Limb (tissue), 2 donors: Measurements from ENCODE around the gene CHEK1.
"Not testable (repeated sequence)": the region's sequence is repeated elsewhere in the genome, so short reads cannot be mapped to it uniquely, and the experiment has no call there.

ENCODE experiments used
- DNase-seq, 2 donors: peaks; one replicate each; pipeline ENCODE4 v3.0.0-alpha.2; 2016; ENCODE audit errors: extremely low spot score in 2 of 2

The CHEK1 gene

DNA sequence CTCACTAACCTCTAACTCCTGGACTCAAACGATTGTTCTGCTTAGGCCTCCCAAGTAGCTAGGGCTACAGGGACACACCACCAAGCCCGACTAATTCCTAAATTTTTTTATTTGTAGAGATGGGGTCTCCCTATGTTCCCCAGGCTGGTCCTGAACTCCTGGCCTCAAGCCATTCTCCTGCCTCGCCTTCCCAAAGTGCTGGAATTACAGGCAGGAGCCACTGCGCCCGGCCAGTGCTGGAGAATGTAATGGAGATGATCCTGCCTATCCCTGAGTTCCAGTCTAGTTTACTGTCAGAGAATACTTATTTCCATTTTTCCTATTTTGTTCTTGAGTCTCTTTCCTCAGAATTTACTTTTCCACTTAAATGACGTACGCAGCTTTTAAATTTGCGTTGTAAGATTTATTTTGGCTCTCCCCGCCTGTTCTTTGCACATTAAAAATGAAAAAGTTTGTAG, at the start of gene CHEK1:
TSS of gene CHEK1 (plus strand) at position 408 of the 458 bp plus-strand sequence. CDS start 1,606 bp downstream, outside the sequence.
- DNase-seq = no peak

- DNase-seq = not testable (repeated sequence)
Measured at GRCh38 chr11:125577181-125577580, 47.8 kb upstream of the CHEK1 start.

DNA sequence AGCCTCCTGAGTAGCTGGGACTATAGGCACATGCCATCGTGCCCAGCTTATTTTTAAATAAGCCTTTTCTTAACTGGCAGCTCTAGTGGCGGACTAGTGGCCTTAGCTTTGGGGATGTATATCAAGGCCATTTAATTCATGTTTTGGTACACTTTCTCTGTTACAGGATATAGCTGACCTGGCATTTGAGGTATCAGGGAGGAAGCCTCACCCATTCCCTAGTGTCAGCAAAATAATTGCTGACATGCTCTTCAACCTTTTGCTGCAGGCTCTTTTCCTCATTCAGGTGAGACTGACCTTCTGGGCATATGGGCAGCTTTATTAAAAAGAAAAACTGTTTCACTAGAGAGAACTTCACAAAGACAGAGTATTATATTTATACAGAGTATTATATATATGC, 46.2 kb upstream of the CHEK1 start:
- no peak for DNase-seq

DNA sequence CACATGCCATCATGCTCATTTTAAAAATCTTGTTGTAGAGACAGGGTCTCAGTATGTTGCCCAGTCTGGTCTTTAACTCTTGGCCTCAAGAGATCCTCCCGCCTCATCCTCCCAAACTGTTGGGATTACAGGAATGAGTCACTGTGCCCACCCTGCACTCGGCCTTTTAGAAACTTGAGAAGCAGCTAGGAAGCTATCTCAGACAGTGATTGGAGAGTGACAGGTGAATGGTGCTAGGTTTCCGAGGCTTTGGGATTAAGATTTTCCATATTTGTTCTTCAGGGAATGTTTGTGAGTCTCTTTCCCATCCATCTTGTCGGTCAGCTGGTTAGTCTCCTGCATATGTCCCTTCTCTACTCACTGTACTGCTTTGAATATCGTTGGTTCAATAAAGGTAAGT, 45.2 kb upstream of the CHEK1 start:
- no peak for DNase-seq

- DNase-seq = no peak
Measured at GRCh38 chr11:125583496-125583895, 41.5 kb upstream of the CHEK1 start.

DNA sequence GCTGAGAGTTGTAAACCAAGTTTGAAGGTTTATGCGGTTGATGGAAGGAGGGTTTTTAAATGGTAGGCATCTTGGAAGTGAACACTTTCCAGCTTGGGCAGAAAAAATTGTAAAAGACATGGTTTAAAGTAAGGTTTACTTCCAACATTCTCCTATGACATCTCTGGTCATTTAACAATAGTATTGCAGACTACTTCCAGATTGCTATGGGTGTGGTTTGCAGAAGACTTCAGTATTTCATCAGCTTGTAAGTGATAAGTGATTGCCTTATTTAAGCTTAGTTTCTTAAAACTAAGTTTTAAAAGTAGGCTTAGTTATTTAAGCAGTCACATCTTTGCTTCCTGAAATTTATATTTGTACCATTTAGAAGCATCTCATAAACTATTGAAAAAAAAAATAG, 39.5 kb upstream of the CHEK1 start:
- no peak for DNase-seq

DNA sequence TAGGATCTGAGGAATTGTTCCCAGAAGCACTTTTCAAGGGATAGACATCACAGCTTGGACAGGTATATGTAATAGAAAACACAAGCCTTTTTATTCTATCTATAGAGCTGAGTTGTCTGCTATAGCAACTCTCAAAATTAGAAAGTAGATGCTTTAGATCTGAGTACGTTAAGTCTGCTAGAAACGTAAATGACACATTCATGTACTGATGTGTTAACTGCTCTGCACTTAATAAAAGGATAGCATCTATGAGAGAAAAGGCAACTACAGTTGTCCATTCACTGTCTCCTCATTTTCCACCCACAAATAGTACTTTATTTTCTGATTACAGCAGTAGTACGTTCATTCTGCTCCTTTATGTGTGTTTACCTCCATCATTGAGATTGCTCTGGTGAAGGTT, 38.3 kb upstream of the CHEK1 start:
- no peak for DNase-seq

DNA sequence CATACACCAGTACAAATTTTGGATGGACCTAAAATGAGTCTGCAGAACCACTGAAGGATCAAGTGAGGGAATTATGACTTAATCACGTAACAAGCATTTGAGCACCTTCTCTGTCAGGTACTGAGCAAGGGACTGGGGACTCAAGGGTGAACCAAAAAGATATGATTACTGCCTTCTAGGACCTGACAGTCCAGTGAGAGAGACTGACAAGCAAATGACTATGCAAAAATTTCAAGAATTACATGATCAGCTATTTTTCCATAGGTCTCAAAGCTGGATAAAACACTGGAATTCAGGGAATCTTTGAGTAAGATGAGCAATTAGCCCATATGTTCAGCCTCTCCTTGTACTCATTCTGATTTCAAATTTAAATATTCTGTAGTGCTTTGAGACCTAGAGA, 37.5 kb upstream of the CHEK1 start:
- DNase-seq = no peak

DNA sequence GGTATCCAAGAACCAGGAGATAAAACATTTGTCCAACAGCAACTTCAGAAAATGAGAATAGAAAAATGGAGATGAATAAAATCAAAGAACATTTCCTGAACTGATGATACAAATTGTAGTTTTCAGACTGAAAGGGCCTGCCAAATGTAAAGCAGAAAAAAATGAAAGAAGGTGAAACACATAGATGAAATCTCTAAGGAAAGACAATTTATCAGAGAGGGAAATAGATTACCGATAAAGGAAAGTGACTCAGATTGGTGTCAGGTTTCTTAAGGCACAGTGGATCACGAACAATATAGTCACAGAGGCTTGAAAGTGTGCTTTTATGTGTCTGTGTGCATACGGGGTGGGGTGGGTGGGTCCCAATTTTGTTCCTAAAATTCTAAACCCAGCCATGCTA, 36.5 kb upstream of the CHEK1 start:
- no peak for DNase-seq

DNA sequence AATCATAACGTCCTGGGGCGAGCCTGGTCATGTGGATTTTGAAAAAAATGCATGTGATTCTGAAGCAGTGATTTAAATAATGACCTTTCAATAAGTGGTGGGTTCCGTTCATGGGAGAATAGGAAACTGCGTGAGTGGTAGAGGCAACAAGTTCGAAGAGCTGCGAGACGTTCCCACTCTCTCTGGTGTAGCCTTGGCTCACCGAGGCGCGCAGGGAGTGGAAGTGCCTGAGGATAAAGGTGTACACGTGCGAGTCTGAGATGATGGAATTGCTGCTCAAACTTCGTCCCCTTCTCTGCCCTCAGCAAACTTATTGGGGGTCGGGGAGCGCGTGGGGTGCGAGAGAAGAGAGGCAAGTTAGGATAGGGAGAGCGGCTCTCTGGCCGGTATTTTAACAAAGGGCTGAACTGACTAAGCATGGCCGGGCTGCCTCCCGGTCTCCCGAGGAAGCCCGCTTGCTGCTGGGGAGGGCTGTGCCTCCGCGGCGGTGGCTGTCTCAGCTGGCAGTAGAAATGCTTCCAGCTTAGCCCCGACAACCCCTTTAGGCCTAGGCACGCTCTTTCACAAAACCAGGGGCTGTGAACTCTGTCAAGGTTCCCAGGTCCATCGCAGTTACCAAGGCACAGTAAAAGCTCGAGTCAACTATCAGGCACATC, 33.2 kb upstream of the CHEK1 start:
- DNase-seq = peak; percentile 49 to 74

DNA sequence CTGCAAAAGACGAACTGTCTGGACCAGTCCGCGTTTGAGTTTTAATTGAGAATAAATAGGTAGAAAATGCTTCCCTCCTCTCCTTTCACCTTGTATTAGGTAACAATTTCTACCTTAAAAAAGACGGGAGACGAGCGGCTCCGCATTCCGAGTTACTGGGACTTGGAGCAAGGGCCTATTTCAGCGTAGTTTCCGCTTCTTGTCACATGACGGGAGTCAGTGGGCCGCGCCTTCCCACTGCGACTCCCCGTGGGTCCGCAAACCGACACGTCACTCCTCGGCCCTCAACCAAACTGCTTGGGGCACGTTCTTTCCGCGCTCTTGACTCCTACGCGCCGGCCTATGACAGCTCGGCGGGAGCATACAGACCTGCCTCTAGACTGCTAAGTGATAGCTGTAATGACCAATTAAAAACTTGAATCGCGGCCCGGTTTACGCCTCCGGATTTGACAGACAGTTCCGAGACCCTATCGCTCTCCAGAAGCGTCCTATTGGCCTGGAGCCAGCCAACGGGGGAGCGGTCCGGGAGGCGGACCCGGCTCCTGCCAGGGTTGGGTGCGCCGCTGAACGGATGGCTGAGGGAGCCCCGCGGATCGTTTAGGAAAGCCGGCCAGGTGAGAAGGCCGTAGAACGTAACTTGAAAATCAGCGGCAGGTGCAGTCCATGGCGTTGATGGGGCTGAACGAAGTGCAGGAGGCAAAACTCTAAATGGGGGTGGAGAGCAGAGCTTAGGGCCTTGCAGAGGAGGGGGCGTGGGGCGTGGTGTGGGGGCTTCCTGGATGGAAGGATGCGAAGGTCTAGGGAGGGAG, 32.5 kb upstream of the CHEK1 start, which contains the start of gene STT3A:
TSS of gene STT3A (plus strand) at position 548 of the 809 bp plus-strand sequence. CDS start 3,064 bp downstream, outside the sequence.
- DNase-seq = peak; percentile 99

DNA sequence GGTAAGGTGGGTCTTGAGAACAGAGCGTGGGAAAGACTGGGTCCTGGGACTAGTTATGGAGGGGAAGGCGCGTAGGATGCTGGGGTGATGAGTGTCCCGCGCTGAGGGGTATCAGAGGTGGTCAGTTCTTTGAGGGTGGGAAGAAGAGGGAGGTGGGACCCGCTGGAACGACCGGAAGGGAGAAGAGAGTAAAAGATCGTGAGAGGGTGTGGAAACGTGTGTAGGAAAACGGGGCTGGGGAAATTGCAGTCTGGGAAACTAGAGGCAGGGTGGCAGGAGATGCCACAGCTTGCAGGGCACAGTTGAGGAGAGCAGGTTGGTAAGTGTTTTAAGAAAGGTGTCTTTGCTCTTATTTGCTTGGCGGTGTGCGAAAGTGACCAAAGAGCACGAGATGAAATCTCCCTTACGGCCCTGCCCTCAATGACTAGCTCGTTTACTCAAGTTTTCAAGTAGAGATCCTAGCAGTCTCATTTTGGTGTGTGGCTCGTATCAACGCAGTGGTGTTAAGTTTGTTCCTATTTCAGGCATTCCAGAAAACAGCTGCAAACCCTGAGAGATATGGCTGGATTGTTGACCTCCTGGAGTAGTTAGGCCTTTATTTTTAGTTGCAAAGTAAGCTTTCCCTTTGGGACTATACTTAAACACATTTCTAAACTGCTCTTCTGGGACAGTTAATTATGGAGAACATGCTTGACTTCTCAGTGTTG, 31.7 kb upstream of the CHEK1 start:
- DNase-seq = peak in 1 of 2 donors; percentile 29

DNA sequence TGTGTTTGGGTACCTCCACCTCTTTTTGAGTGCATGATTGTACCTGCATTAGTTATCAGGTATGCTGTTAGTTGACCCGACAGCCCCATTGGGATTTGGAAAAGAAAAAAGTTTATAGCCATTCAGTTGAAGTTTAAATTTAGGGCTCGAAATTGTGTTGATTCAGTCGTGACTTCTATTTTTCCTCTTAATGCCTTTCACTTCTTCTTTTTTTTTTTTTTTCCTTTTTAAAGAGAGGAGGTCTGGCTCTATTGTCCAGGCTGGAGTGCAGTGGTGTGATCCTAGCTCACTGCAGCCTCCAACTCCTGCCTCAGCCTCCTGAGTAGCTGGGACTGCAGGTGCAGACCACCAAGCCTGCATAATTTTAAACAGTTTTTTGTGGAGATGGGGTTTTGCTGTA, 30.0 kb upstream of the CHEK1 start:
- no peak for DNase-seq

GRCh38 chr11:125600663-125601062, 24.3 kb upstream of the CHEK1 start:
- DNase-seq = no peak

- DNase-seq = no peak
Measured at GRCh38 chr11:125603207-125603606, 21.8 kb upstream of the CHEK1 start.

GRCh38 chr11:125605417-125605816, 19.5 kb upstream of the CHEK1 start:
- DNase-seq = no peak

- DNase-seq = no peak
Measured at GRCh38 chr11:125609545-125609944, 15.4 kb upstream of the CHEK1 start.

DNA sequence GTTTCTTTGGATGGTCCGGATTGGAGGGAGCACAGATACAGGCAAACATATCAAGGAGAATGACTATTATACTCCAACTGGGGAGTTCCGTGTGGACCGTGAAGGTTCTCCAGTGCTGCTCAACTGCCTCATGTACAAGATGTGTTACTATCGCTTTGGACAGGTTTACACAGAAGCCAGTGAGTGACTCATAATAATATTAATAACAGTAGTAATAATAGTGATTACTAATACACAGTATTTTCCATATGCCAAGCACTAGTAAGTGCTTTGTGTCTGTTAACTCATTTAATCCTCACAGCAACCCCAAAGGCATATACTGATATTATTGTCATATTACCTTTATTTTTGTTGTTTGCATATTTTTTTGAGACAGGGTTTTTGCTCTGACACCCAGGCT, 6.6 kb upstream of the CHEK1 start:
- no peak for DNase-seq

DNA sequence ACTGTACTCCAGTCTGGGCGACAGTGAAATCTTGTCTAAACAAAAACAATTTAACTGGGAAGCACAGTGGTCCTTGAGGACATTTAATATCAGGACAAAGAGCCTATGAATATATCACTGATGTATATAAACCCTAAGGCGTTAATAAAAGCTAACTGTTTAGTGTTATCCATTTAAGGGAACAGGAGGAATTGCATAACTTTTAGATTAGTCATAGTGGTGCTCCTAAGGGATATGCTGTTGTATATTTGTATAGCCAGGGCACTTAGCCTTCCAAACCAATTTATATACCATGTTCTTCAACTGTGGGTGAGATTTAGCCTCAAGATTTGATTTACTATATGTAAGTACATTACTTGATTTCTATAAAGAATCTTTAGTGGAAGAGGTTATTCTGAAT, 3.0 kb upstream of the CHEK1 start:
- no peak for DNase-seq

DNA sequence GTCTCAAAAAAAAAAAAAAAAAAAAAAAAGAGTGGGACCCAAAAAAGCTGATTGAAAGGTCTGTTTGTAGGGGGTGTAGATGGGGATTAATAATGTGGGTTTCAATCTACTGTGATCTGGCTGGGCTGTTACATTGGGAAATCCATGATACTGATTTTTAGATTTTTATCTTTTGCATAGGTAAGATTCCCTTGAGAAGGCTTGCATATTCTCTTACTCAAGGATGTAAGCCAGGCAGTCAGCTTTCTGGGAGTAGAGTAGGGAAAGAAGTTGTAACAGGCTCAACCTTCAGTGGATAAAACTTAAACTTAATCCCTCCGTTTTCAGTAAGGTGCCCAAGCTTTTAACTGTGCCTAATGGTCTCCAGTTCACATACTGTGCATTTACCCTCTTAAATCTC, 1.9 kb upstream of the CHEK1 start:
- DNase-seq = no peak

DNA sequence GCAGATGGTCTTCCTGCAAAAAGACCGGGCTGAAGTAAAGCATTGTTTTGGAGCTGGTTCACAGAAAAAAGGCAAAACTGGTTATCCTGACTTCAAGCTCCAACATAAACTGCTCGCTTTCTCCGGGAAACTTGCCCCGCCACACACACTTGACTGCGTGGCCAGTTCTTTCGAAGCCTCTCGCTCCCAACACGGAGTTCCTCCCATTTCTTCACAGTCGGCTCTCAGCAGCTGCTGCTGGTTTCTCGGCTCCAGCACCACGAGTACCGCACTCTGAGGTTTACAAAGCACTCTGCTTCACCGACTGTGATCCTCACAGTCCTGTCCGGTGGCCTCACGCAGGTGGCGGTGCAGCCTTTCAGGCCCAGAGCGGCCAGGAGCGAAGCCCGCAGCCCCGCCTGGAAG, 264 bp downstream of the CHEK1 start:
- DNase-seq = no peak

DNA sequence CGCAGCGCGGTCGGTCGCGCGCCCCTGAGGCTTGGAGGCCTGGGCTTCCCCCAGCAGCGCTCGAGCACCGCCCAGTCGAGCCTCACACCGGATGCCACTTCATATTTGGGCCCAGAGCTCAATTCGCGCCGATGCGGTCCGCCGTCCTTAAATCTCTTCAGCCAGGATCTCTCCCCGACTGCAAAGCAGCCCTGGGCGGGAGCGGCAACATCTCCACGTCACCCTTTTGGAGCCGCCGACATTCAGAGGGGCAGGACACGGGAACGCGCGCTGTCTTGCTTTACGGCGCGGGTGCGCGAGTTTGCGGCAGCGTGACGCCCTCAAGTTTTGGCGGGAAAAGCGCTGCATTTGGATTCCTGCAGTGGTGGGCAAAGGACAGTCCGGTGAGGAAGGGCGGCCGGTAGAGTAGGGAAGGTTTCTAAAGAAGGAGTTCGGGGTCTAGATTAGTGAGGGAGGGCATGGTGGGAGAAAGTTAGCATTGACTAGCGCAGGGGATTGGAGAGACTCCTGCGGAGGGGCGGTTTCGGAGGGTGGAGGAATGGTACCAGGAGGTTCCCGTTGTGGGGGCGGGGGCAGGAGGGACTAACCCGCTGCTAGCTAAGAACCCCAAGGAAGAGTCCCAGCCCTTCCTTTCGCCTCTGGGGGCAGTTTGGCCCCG, 796 bp downstream of the CHEK1 start:
- peak; percentile 91 to 95 for DNase-seq
